Measurements from ENCODE around the gene PAK6.
A peak's percentile ranks its signal among the peaks of the same experiment; 100 is the strongest.

Gene PAK6

GRCh38 chr15:40256638-40257235 is 17.9 kb downstream of the PAK6 start:
- DNase-seq = peak; percentile 73

- DNase-seq = no peak
Measured at GRCh38 chr15:40257656-40258450, 19.0 kb downstream of the PAK6 start.

DNA sequence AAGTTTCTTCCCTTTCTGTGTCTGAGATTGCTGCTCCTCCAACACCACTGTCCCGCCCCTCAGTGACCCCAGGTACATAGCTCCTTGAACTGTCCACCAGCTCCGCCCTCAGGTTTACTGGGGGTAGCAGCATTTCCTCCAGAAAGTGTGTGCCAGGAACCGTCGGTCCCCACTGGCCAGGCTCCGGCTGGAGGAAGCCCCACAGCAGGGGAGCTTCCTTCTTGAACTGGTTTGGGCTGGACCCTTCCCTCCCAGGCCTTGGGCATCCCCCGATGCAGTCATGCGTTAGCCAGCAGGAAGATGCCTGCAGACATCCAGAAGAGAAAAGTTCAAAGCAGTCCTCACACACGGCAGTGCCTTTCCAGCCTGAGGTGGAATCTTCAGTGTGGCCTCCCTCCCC is 19.7 kb downstream of the PAK6 start:
- DNase-seq = no peak

DNA sequence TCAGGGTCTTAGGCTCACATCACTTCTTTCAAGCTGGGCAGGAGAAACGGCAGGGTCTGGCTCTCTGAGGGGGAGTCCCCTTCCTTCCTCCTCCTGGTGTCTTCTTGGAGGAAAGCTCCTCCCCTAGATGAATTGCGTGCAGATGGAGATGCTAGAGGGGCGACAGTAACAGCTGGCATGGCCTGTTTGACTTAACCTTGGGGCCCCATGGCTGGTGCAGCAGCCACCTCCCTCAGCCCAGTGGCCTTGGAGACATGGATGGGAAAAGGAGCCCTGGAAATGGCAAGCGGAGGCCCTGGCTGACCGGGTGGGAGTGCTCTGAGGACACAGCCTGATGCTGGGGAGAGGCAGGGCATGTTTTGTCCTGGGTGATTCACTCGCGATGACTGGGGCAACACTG is 20.2 kb downstream of the PAK6 start:
- DNase-seq = no peak

DNA sequence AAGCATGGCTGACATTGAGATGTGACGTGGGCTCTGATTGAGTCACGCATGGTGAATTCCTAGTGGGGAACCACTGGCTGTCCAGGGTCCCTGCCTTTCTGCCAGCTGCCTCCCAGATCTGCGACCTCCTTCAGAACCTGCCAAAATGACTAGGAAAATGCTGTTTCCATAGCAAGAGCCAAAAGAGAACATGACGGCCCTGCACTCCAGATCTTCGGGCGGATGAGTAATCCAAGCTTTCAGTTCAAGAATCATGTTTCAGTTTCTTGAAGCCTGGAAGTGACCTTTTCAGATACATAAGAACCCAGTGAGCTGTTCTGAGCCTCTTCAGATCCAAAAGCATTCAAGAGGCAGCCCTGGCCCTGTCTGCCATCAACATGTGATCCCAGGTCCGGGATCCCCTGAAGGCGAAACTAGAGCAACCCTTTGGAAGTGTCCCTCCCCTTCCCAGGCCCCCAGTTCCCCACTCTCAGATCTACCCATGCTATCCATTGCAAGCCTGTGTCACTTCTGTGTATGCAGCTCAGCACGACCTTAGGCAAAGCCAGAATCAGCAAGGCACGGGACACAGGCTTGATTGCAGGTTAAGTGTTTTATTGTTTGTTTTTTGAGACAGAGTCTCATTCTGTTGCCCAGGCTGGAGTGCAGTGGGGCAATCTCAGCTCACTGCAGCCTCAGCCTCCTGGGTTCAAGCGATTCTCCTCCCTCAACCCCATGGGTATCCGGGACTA is 24.3 kb downstream of the PAK6 start:
- DNase-seq = peak; percentile 38

GRCh38 chr15:40264321-40265153 is 25.7 kb downstream of the PAK6 start:
- no peak for DNase-seq

DNA sequence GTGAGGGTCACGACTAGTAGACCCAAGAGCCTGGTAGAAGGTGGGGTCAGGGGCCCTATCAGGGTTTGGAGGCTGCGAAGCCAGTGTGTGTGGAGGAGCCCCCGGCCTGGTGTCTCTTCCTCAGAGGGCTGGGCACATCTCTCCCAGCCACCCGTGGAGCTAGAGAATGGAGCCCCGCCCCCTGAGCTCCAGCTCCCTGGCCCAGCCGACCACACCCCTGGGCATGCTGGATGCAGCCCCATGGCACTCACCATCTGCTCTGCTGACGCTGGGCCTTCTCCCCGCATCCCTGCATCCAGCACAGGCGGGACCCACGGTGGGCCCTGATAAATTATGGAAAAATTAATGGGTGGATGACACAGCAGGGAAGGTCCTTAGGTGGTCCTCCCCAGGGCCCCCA is 26.5 kb downstream of the PAK6 start:
- no peak for DNase-seq

DNA sequence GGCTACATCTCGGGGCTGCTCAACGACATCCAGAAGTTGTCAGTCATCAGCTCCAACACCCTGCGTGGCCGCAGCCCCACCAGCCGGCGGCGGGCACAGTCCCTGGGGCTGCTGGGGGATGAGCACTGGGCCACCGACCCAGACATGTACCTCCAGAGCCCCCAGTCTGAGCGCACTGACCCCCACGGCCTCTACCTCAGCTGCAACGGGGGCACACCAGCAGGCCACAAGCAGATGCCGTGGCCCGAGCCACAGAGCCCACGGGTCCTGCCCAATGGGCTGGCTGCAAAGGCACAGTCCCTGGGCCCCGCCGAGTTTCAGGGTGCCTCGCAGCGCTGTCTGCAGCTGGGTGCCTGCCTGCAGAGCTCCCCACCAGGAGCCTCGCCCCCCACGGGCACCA is 27.0 kb downstream of the PAK6 start:
- no peak for DNase-seq

DNA sequence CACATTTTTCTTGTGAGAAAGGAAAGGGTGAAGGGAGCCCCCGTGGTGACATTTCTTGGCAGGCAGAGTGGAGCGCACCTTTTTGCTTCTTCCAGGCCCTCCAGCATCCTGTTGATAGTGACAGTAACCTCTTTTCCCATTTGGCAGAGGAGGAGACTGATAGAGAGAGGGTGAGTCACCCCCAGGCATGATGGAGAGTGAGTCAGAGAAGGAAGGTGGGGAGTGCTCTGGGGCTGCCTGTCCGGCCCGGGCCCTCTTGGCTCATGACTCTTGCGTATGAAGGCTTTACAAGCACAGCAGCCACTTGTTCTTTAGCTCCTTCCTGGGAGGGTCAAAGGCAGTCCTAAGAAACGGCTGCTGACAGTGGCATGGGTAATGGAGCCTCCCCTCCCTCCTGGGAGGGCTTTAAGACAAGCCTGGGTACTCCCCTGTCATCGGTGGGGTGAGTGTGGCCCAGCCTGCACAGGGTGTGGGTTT is 28.0 kb downstream of the PAK6 start:
- peak; percentile 91 for DNase-seq

GRCh38 chr15:40267670-40268069 is 28.8 kb downstream of the PAK6 start:
- DNase-seq = no peak

DNA sequence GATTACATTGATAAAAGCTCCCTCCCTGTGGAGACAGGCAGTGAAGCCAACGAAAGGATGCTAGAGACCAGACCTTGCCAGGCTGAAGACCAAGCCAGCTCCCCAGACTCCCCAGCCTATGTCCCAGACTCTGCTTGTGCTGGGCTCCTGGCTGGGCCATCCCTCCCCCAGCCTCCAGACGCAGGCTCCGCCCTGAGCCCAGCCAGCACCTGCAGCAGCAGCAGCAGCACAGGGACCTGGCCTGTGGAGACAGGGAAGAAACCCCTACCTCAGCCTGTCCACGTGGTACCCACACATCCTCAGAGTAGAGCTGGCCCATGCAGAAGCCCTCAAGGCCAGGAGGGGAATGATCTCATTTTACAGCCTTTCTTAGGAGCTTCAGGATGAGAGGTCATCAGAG is 30.7 kb downstream of the PAK6 start:
- no peak for DNase-seq

DNA sequence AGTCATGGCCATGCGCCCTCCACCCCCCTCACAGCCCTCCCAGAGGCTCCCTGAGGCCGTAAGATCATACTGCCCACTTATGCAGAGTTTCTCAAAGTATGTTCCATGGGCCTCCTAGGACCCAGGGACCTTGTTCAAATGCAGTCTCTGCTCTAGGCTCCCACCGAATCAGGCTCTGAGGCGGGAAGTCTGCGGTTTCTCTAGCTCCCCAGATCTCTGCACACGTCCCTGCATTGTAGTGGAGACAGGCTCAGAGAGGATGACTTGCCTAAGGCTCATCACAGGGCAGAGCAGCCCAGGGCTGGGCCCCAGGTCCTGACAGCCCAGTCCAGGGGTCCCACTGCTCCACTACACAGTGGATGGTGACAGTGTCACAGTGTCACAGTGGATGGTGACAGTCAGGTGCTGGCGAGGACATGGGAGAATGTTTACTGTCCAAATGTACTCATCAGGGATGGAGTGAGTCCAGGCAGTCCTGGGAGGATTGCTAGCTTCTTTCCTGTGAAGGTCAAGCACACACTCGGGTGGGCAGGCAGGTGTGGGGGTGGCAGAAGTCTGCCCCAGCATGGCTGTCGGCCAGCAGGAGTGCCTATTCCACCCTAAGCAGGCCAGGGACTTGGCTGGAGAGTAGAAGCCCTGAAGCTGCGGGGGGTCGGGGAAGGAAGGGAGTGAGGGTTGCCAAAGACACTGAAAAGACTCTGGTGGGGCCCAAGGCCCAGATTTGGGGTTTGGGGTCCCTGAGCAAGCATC is 31.6 kb downstream of the PAK6 start:
- DNase-seq = no peak

DNA sequence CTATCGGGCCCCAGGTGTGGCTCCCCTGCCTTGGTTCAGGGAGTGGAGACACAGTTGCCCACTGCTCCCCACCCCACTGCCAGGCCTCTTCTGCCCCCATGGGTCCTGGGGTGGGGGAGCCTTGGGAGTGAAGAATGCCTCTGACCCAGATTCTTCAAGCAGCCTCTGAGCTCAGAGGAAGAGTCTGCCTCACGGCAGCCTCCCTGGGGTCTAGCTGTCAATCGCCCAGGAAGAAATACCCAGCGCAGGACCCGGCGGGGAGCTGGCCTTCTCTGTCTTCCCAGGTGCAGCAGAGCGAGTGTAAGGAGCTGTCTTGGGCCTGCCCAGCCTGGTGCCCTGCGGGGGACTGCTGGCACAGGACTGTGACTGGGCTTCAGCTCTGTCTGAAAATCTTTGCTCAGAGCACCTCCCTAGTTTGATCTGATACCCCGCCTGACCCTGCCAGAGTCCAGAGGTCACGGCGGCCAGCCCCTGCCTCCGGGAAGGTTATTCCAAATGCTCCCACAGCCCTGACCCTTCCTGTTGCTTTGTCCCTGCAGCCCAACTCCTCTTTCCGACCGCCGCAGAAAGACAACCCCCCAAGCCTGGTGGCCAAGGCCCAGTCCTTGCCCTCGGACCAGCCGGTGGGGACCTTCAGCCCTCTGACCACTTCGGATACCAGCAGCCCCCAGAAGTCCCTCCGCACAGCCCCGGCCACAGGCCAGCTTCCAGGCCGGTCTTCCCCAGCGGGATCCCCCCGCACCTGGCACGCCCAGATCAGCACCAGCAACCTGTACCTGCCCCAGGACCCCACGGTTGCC is 33.0 kb downstream of the PAK6 start:
- DNase-seq = no peak

DNA sequence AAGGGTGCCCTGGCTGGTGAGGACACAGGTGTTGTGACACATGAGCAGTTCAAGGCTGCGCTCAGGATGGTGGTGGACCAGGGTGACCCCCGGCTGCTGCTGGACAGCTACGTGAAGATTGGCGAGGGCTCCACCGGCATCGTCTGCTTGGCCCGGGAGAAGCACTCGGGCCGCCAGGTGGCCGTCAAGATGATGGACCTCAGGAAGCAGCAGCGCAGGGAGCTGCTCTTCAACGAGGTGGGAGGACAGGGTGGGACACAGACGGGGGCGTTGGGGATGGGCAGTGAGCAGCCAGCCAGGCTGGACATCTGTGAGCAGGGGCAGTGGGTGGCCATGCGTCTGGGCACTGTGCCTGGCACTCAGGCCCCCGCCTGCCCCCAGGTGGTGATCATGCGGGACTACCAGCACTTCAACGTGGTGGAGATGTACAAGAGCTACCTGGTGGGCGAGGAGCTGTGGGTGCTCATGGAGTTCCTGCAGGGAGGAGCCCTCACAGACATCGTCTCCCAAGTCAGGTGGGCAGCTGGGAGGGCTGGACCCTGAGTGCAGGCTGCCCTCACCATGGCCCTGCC is 33.7 kb downstream of the PAK6 start:
- no peak for DNase-seq

DNA sequence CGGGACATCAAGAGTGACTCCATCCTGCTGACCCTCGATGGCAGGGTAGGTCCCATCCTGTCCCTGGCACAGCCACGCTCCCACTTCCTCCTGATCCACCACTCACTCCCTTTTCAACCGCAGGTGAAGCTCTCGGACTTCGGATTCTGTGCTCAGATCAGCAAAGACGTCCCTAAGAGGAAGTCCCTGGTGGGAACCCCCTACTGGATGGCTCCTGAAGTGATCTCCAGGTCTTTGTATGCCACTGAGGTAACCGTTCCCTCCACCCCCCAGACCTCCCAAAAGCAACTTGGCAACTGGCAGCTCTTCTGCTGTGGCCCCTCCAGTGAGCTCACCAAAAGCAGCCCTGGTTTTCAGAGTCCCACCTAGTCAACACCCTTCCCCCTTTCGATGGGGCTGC is 34.6 kb downstream of the PAK6 start:
- DNase-seq = no peak

- peak; percentile 73 for DNase-seq
Measured at GRCh38 chr15:40274350-40275274, 35.7 kb downstream of the PAK6 start.

- no peak for DNase-seq
Measured at GRCh38 chr15:40275523-40275922, 36.7 kb downstream of the PAK6 start.

GRCh38 chr15:40275954-40276353 is 37.1 kb downstream of the PAK6 start:
- DNase-seq = no peak

- no peak for DNase-seq
Measured at GRCh38 chr15:40276927-40277326, 38.1 kb downstream of the PAK6 start.

GRCh38 chr15:40277471-40277870 is 38.6 kb downstream of the PAK6 start:
- DNase-seq = no peak

All from fibroblast of skin of abdomen (primary cell).